PFSK-1 (cell line): ENCODE data around the gene PCCA.

Experiments used
- POLR2AphosphoS5 ChIP-seq: IDR thresholded peaks from 2 replicates; pipeline ENCODE4 v1.6.1; 2012; ENCODE audit warnings: low read depth, mild to moderate bottlenecking, control low read depth, low read length, moderate library complexity
- SIN3A ChIP-seq: IDR thresholded peaks from 2 replicates; pipeline ENCODE4 v1.6.1; 2012; ENCODE audit warnings: mild to moderate bottlenecking, low read length, moderate library complexity, borderline replicate concordance; ENCODE audit not compliant: insufficient read depth
- TAF1 ChIP-seq: IDR thresholded peaks from 2 replicates; pipeline ENCODE4 v1.6.1; 2012; ENCODE audit warnings: low read length, control low read depth, borderline replicate concordance; ENCODE audit not compliant: insufficient read depth

DNA sequence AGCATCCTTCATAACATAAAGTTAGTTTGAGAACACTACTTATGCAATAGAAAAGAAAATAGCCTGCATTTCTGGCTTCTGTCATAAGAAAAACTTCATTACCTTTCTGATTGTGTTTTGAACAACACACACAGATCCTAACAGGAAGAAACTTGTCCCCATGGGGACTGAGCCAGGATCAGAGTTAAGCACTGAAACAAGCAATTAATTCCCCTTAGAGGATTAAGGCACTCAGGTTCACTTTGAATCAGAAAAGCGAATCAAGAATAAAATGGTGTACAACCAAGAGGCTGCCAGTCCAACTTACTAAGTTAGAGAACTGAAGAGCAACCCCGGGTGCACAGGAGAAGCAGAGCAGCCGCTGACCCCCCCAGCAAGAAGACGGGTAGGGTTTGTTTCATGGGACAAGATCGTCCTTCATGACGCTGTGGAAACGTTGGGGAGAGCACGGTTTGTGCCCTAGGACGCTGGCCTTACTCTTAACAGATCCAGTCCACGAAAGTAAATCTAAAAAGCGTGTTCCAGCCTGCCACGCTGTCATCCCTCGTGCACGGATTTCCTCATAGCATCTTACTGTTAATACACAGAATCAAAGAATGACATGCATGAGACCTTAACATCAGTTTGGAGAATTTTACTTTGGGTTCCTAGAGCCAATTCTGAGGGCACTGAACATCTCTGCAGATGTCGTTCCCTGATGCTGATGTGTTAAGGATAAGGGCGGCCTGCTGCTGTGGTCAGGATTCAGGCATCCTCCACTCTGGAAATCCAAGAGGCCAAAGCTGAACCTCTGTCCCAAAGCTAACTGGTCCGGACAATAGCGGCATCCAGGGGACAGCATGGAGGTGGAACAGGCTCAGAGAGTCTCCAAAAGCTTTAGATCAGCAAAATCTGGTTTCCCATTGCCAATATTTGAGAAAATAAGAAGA is 453.3 kb downstream of the PCCA start:
- TF ChIP-seq TAF1 (no peak), SIN3A (no peak), POLR2AphosphoS5 (no peak)
